ENCODE data around the gene RYR2. TPM values are rescaled to one million over a fixed set of nuclear protein-coding genes. Genes with fewer than 3 reads are reported as not detected.

Gene RYR2
- total RNA-seq, 1 experiment from 2014 or later, result not detected

DNA sequence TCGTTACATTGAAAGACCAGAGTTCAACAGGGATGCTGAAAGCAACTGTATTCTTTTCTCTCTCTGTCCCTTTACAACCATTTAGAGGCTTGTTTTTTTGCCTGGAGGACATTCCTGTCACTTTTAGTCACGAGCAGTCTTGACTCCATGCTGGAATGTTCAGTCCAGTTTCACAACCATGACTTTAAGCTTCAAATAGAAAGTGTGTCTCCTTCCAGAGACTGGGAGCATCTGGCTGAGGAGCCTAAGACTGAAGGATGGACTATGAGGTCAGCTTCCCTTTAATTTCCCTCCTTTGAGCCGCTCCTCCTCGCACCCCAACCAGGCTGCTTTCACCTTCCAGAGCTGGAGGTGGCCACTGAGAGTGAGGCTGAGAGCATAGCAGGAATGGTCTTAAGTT, 10.5 kb upstream of the RYR2 start:
- no peak for DNase-seq (ENCODE audit: low spot score)

GRCh38 chr1:237032029-237032428, 10.0 kb upstream of the RYR2 start:
- no peak for DNase-seq (ENCODE audit: low spot score)

GRCh38 chr1:237033061-237033460, 8.9 kb upstream of the RYR2 start:
- no peak for DNase-seq (ENCODE audit: low spot score)

DNA sequence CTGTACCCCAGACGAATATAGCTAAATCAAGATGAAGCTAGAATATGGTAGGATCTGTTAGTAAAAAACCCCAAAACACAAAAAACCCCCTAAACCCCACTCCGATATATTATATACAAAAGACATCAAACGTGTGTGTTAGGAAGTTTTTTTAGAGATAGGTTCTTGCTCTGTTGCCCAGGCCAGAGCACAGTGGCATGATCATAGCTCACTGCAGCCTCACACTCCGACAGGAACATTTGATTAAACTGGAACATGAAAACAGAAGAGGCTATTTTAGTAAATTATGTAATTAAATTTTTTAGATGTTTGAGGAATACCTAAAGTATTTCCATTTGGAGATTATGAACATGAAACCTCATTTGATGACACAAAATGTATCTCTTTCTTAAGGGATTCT, 8.2 kb upstream of the RYR2 start:
- DNase-seq (ENCODE audit: low spot score), result no peak

DNA sequence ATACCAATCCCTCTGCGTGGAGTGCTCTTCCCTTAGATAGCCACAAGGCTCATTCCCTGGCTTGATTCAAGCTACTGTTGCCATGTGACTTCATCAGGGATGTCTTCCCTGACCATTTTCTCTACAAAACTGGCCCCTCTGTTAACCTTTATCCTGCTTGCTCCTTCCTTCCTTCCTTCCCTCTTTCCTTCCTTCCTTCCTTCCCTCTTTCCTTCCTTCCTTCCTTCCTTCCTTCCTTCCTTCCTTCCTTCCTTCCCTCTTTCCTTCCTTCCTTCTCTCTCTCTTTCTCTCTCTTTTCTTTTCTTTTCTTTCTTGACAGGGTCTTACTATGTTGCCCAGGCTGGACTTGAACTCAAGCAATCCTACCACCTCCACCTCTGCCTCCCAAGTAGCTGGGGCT, 6.2 kb upstream of the RYR2 start:
- no peak for DNase-seq (ENCODE audit: low spot score)

DNA sequence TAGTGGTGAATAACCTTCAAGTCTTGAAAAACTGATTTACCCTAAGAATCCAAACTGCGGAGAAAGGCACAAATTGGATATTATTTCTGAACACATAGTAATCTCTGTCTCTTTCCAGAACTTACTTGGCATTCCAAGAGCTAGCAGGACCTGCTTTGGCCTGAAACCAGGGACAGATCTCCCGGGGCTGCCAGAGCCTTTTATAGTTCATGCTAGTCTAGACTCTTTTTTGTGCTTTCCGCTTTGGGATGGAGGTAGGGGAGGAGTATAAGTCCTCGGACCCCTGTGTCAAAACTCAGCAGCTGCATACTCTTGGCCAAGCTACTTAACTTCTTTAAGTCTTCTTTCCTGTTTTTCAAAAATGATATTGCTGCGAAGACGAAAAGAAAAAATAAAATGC, 3.8 kb upstream of the RYR2 start:
- DNase-seq (ENCODE audit: low spot score), result no peak

- DNase-seq (ENCODE audit: low spot score), result no peak
Measured at GRCh38 chr1:237040823-237041222, 1.2 kb upstream of the RYR2 start.

DNA sequence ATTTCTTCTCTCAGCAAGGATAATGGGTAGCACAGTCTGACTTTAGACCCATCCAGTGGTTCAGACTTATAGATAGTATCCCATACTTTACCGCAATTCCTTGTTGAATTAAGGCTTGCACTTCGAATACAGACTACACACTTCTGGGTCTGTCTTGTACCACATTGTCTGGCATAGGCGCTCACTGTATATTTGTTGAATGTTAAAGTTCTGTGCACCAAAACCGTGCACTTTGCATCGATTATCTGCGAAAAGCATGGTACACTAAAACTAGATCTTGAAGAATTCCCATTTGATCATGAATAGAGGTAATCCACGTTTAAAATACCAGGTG, 556 bp upstream of the RYR2 start:
- DNase-seq (ENCODE audit: low spot score), result no peak

- DNase-seq (ENCODE audit: low spot score), result no peak
Measured at GRCh38 chr1:237042526-237042891, 525 bp downstream of the RYR2 start.

DNA sequence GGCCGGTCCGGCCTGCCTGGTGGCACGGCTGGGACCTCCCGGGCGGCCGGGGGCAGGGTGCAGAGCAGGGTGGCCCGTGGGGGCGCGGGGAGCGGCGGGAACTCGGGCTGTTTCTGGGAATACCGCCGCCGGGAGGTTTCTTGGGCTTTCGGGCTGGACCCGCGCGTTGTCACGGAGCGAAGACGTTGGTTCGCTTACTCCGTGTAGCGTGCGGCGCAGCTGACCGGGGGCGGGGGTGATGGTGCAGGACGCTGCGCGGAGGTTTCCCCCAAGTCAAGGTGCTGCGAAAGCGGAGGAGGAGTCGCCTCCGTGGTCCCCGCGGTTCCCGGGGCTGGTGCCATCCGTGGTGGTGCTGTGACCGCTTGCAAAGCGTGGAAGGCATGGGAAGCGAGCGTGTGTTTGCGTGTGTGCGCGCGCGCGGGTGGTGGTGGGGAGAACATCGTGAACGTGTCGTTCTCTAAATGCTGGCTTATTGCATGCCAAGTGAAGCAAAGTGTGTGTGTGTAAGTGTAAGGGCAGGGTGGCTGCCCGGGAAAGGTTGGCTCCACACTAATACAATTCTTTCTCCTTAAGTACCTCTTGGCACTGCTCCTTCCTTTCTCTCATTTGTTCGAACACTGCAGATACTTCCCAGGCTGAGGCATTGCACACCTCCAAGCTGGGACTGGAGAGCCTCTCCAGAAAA, 1.1 kb downstream of the RYR2 start:
- DNase-seq (ENCODE audit: low spot score), result no peak

GRCh38 chr1:237043846-237044636, 2.1 kb downstream of the RYR2 start:
- no peak for DNase-seq (ENCODE audit: low spot score)

DNA sequence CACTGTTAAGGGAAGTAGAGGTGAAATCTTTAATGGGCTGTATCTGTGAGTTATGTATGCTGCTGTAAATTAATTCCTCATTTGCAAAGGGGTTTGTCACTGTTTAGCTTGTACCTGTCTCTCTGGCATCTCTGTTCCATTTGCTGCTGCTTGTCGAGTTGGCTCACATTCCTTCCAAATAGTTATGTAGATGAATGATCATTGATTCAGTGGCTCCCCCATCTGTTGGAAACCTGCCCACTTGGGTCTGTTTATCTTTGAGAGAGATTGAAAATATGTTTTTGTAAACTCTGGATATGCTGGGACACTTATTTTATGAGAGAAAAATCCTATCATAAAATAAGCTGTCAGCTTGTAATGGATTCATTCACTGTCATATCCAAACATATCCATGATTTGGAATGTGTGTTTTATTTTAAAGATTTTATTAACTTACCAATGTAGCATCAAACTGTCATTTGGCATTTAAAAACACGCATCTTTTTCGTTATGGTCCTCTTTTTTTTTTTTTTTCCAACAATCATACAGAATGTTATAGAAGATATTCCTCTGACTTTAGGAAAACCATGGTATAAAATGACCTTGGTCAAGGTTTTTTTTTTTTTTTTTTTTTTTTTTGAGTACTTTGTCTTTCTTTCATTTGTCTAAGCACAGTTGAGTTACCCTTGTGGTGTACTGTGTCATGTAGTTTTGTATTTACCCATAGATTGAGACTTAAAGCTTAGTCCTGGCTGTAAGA, 3.5 kb downstream of the RYR2 start:
- DNase-seq (ENCODE audit: low spot score), result no peak

DNA sequence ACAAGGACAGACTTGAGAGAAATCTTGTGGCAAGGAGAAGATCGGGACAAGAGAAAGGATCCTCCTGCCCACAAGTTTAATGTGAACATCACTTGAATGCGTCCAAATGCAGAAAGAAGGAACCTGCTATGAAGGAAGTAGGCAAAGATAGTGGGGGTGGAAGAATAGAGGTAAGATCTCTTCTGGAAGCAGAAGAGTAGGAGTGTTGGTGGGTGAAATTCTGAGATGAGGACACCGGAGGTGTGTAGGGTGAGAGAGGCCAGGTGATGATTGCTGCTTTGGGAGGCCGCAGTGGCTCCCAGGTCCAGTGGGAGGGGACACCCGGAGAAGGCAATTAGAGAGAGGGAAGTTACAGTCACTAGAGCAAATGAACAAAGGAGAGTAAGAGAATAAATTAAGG, 6.8 kb downstream of the RYR2 start:
- no peak for DNase-seq (ENCODE audit: low spot score)

GRCh38 chr1:237050185-237050584, 8.2 kb downstream of the RYR2 start:
- DNase-seq (ENCODE audit: low spot score), result no peak

DNA sequence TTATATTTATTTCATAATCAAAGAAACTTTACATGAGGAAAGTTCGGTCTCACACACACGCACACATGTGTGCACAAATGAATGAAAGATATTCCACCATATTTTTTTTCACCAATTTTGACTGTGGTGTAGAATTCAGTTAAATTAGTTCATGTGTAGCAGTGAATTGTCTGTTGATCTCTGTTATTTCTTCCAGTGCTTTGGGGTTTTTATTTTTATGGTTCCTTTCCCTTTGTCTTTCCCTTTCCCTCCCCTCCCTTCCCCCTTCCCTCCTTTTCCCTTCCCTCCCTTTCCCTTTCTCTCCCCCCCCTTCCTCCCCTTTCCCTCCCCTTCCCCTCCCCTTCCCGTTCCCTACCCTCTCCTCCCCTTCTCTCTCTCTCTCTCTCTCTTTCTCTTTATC, 8.9 kb downstream of the RYR2 start:
- DNase-seq (ENCODE audit: low spot score), result no peak

- DNase-seq (ENCODE audit: low spot score), result no peak
Measured at GRCh38 chr1:237054313-237054712, 12.3 kb downstream of the RYR2 start.

GRCh38 chr1:237058470-237058869, 16.5 kb downstream of the RYR2 start:
- DNase-seq (ENCODE audit: low spot score), result no peak

DNA sequence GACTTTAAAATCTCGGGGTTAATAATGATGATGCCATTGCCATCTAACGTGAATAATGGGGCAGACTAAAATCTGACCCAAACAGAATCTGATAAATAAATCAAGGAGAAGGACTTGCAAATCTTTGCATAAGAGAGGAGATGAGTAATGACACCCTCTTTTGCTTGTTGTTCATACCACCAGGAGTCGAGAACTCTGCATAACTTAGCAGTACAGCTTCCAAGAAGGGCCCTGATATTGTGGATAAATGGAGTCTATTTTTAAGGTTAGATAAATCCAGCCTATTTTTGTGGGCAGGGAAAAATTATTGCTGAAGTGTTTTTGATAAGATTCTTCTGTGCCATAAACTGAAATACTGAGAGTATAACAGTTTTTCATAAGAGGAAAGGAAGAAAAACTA, 17.3 kb downstream of the RYR2 start:
- no peak for DNase-seq (ENCODE audit: low spot score)

- DNase-seq (ENCODE audit: low spot score), result no peak
Measured at GRCh38 chr1:237062976-237063375, 21.0 kb downstream of the RYR2 start.

DNA sequence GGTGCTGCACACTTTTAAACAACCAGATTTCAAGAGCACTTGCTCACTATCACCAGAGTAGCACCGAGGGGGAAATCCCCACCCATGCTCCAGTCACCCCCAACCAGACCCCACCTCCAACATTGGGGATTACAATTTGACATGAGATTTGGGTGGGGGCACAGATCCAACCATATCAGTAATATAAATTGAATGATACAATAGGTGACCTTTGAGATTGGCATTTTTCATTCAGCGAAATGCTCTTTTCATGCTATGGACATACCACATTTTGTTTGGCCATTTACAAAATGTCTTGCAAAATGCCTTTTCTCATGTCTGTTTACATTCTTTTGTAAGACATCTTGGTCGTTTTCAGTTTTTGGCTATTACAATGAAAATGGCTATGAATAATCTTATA, 23.9 kb downstream of the RYR2 start:
- no peak for DNase-seq (ENCODE audit: low spot score)

GRCh38 chr1:237070519-237070918, 28.5 kb downstream of the RYR2 start:
- DNase-seq (ENCODE audit: low spot score), result no peak

DNA sequence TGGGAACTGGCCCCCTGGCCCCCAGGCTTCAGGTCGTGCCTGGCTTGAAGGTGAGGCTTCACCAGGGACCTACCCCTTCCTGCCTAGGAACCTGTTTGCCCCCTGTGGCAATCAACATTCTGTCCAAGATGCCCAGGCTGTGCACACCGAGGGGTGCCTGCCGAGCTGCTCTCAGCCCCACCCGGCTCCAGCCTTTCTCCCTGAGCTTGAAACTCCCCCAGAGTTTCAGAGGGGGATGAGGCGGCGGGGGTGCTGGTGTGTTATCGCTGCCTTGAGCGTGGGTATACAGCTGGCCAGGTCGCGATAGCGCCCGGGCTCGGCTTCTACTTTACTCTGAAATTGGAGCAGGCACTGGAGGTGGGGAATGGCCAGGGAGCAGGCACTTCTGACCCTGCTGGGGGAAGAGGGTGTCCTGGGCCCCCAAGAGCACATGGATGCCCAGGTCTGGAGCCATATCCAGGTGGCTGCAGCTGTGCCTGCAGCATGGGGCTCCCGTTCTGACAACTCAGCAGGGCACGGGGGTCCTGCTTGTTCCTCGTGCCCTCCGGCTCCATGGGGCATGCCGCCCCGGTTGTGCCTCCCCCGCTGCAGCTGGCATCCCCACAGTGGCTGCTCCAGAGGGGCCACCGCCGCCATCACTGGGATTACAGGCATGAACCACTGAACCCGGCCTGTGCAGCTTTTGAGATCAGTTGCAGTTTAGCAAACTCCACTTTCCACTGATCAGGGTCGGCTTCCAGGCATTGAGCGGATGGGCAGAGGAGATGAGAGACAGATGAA, 29.8 kb downstream of the RYR2 start:
- DNase-seq (ENCODE audit: low spot score), result no peak
